PC-9 (cell line): ENCODE data around the gene GEN1.

Experiments
- EZH2 ChIP-seq: fragments of 200-600 bp; sonication (generic); IDR thresholded peaks from 2 replicates; pipeline ENCODE4 v1.8.0; 2017; ENCODE audit warnings: antibody characterized with exemption, low read depth
- TF ChIP-seq, protein P1 (sequence below): fragments of 200-600 bp; sonication (generic); conservative IDR thresholded peaks from 2 replicates; pipeline ENCODE4 v1.6.1; 2017; ENCODE audit warnings: mixed run types, antibody characterized with exemption, mild to moderate bottlenecking, moderate library complexity

DNA sequence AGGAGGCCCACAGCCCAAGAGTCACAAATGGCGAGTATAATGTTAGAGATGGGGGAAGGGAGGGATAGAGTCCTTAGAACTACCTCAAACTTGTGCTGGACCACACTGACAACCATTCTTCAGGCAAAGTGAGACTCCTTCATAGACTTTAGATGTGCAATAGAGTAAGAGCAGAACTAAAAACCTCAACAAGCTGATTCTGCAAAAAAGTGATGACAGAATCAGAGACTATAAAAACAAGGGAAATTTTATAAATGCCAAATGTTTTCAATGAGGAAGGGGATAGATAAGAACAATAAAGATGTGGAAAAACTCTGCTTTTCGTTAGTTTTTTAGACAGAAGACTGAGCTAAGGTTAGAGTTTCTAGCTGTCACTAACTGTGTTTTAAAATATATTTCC is 18.1 kb upstream of the GEN1 start:
- TF ChIP-seq, protein P1, sequence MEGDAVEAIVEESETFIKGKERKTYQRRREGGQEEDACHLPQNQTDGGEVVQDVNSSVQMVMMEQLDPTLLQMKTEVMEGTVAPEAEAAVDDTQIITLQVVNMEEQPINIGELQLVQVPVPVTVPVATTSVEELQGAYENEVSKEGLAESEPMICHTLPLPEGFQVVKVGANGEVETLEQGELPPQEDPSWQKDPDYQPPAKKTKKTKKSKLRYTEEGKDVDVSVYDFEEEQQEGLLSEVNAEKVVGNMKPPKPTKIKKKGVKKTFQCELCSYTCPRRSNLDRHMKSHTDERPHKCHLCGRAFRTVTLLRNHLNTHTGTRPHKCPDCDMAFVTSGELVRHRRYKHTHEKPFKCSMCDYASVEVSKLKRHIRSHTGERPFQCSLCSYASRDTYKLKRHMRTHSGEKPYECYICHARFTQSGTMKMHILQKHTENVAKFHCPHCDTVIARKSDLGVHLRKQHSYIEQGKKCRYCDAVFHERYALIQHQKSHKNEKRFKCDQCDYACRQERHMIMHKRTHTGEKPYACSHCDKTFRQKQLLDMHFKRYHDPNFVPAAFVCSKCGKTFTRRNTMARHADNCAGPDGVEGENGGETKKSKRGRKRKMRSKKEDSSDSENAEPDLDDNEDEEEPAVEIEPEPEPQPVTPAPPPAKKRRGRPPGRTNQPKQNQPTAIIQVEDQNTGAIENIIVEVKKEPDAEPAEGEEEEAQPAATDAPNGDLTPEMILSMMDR: no peak
- no peak for TF ChIP-seq EZH2
